HG03439 (cell line): ENCODE measurements around the gene NEO1.
"Not testable (repeated sequence)": the region's sequence is repeated elsewhere in the genome, so short reads cannot be mapped to it uniquely, and the experiment has no call there.

Experiments used
- ATAC-seq: cut with Tn5 transposase; IDR thresholded peaks from one replicate; pipeline ENCODE4 v1.9.1; 2021; ENCODE audit warnings: mild to moderate bottlenecking, moderate library complexity; ENCODE audit not compliant: unreplicated experiment

The NEO1 gene

GRCh38 chr15:73296609-73297353 lies 244.5 kb downstream of the NEO1 start:
- no peak for ATAC-seq

DNA sequence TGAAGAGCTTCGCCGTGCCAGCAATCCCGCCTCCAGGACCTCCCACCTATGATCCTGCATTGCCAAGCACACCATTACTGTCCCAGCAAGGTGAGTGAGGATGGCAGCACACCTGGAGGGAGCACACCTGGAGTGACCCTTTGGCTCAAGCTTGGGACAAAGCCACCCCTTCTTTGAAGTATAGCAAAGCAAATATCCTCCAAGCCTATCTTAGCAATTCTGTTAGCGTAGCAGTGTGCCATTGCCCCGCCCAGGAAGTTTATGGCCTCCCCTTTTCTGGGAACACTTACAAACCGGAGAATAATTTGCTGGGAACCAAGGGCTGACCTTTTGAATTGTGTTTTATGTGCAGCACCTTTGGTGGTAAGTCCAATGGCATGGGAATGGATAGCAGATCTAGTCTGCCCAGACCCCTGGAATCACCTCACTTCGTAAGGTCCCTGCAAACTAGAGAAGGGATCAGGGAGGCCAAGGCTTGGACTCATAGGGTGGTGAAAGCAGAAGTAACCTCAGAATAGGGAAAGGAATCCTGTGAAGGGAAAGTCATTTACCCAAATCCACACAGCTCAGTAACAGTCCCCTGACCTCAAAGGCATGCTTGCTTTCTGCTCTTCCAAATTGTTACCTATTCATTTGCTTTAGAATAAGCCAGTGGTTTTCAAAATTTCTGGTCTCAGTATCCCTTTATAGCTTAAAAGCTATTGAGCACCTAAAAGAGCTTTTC lies 246.4 kb downstream of the NEO1 start:
- no peak for ATAC-seq

- ATAC-seq: not testable (repeated sequence)
These were observed 248.0 kb downstream of the NEO1 start for GRCh38 chr15:73300286-73300685.

DNA sequence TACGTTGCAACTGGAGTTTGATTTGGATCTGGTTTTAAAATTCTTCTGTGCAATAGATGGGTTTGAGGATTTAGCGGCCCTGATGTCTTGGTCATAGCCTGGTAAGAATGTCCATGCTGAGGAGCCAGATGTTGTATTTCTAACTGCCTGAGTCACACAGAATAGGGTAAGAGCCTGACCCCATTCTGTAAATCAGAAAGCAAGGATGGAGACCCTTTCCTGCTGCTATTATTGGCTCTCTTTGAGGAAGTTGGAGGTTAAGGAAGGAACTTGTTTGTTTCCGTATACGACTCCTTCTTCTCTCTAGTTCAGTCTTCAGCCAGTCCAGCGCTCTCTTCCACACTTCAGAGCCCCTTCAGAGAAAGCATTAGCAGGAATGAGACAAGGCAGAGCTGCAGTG lies 251.4 kb downstream of the NEO1 start:
- ATAC-seq: no peak

DNA sequence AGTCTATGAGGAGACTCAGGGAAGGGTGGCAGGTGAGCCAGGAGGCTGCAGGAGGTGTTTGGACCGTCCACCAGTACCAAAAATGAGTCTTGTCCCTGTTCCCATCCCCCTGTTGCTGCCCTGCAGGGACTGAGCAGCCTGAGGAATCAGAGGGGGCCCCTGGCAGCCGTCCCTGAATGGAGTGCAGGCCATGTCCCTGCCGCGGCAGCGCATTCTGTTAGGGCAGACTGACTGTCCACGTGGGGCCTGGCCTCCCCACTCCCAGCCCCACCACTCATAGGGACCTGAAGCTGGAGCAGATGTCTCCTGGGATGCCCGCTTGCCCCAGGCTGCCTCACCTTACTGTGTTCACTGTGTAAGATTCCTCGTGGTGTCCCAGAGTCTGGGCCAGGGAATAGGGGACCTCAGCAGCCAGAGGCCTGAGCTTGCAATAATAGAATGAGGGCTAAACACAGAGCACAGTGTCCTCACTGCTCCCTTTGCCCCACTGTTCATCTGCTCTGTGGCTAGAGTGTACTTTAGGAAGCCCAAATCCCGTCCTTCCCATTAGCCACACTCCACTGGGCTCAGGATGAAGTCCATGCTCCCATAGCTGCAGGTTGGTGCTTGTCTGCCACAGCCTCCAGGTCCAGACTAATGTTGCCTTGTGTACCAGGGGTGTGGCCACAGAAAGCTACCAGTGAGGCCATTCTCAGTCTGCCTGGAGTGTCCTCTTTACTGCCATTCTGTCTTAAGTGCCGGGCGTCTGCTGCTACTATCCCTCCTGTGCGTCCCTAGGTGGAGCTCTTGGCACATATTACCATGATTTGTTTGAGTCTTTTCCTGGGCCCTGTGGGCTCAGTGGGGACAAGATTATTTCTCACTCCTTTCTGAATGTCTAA lies 253.3 kb downstream of the NEO1 start:
- no peak for ATAC-seq

- no peak for ATAC-seq
These were observed 256.0 kb downstream of the NEO1 start for GRCh38 chr15:73308305-73308704.

DNA sequence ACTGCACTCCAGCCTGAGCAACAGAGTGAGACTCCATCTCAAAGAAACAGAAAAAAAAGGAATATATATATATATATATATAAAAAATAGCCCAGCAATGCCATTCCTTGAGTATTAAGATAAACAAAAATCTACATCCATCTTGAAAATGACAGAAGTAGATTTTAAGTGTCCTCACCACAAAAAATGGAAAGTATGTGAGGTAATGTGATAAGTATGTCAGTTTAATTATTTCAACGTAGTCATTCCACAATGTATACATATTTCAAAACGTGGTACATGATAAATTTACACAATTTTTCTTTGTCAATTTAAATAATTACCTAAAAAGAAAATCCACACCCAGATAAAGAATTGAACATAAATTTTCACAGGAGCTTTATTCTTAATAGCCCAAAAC lies 261.6 kb downstream of the NEO1 start:
- ATAC-seq: no peak

GRCh38 chr15:73317651-73318462 lies 265.6 kb downstream of the NEO1 start:
- no peak for ATAC-seq

GRCh38 chr15:73318463-73319351 lies 266.4 kb downstream of the NEO1 start:
- ATAC-seq: no peak

- no peak for ATAC-seq
These were observed 267.4 kb downstream of the NEO1 start for GRCh38 chr15:73319460-73320245.

- ATAC-seq: no peak
These were observed 268.4 kb downstream of the NEO1 start for GRCh38 chr15:73320619-73321180.

DNA sequence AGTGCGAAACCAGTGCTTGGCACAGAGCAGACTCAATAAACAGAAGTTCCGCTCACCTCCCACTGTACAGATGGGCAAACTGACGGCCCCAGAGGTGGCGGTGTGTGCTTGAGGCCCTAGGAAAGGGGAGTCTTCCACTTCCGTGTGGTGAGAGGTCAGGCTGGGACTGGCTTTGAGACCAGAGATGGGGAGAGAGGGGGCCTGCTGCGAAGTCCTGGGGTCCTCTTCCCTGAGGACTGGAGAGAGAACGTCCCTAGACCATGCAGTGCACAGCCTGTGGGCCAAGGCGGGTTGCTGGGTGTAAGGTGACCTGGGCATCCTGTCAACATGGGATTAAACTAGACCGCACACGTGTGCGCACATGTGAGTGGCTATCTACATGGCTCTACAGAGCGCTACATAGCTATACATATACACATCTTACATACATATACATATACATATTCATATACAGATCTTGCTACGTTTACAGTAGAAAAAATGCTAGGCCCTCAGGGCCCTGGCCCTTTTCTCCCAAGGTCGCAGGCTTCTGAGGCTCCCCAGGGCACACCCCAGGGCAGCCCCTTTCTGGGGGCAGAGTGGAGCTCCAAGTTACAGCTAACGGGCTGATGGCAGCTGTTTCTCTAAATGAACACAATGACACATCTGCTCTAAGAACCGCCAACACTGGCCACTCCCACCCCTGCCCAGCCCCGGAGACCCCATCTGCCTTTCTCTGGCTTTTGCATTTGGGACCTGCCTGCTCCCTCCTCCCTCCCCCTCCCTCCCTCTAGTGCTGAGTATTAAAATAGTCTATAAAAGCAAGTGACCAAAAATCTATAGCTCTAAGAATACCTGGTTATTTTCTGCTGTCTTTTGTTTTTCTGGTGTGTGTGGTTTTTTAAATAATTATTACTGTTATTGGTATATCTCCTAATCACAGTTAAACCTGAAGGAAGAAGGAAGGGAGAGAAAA lies 269.5 kb downstream of the NEO1 start:
- no peak for ATAC-seq

GRCh38 chr15:73322665-73323373 lies 270.6 kb downstream of the NEO1 start:
- ATAC-seq: no peak

- no peak for ATAC-seq
These were observed 271.2 kb downstream of the NEO1 start for GRCh38 chr15:73323374-73323955.

- no peak for ATAC-seq
These were observed 271.7 kb downstream of the NEO1 start for GRCh38 chr15:73323956-73324355.

- no peak for ATAC-seq
These were observed 272.4 kb downstream of the NEO1 start for GRCh38 chr15:73324496-73325170.
